Heart left ventricle (tissue), 16 donors: ENCODE measurements around the gene HTT. TPM values are rescaled to one million over a fixed set of nuclear protein-coding genes. Genes with fewer than 3 reads are reported as not detected.
A peak's percentile ranks its signal among the peaks of the same experiment; 100 is the strongest.

Source experiments
- ATAC-seq, 4 donors: fragments of 200-7000 bp; cut with Tn5 transposase; one replicate each; pipeline ENCODE4 v1.9.1; 2020 to 2022; ENCODE audit warnings: moderate library complexity in 4 of 4, mild to moderate bottlenecking in 3 of 4, moderate number of reproducible peaks in 1 of 4
- DNase-seq, 5 donors: peaks; one replicate each; pipeline ENCODE4 v3.0.0-alpha.2; 2020
- H3K27ac ChIP-seq, 12 donors: fragments of 200-600 bp; sonication (generic) in 4 of 12; one replicate each; pipeline versions ENCODE4 v1.5.0 to v1.8.0; 2016 to 2022; ENCODE audit warnings: mild to moderate bottlenecking in 2 of 12
- H3K27me3 ChIP-seq, 9 donors: fragments of 200-600 bp; sonication (generic) in 2 of 9; one replicate each; pipeline versions ENCODE4 v1.5.1 to v1.8.0; 2016 to 2022; ENCODE audit warnings: mild to moderate bottlenecking in 3 of 9
- H3K36me3 ChIP-seq, 9 donors: fragments of 200-600 bp; sonication (generic) in 2 of 9; one replicate each; pipeline versions ENCODE4 v1.5.0 to v1.8.0; 2018 to 2022; ENCODE audit warnings: mild to moderate bottlenecking in 2 of 9
- H3K4me1 ChIP-seq, 12 donors: fragments of 200-600 bp; sonication (generic) in 4 of 12; one replicate each; pipeline versions ENCODE4 v1.5.0 to v1.8.0; 2016 to 2022; ENCODE audit warnings: mild to moderate bottlenecking in 3 of 12
- H3K4me3 ChIP-seq, 12 donors: fragments of 200-600 bp; sonication (generic) in 4 of 12; one replicate each; pipeline versions ENCODE4 v1.5.0 to v1.8.0; 2017 to 2022; ENCODE audit warnings: mild to moderate bottlenecking in 9 of 12, moderate library complexity in 4 of 12
- H3K9me3 ChIP-seq, 12 donors: fragments of 200-600 bp; sonication (generic) in 4 of 12; one replicate each; pipeline versions ENCODE4 v1.5.0 to v1.8.0; 2016 to 2022; ENCODE audit warnings: mild to moderate bottlenecking in 1 of 12
- POLR2A ChIP-seq, 2 donors: fragments of 450-650 bp; IDR thresholded peaks; one replicate each; pipeline ENCODE4 v1.6.1; 2017; ENCODE audit warnings: antibody characterized with exemption in 2 of 2, mild to moderate bottlenecking in 2 of 2, moderate library complexity in 2 of 2
- WGBS, 4 donors: extraction: QIAGEN DNeasy Blood & Tissue Kit in 2 of 4; methylation state at CpG; one replicate each; pipeline versions ENCODE4 v1.1.5 to v1.1.7; 2013 to 2018; 5-methylcytosine and 5-hydroxymethylcytosine counted together
- intact Hi-C, 10 donors: fragments of 100-400 bp; cut with DNase I; formaldehyde crosslinking; loops; one replicate each; pipeline versions ENCODE4 v1.11.1 to v1.14.2; 2022
- polyA plus RNA-seq, 2 donors: library from polyadenylated mRNA; stranded (reverse); fragments of 200-250 nt; gene quantifications; one replicate each; pipeline ENCODE4 v1.2.3, GENCODE V29; 2013
- total RNA-seq, 9 donors: library from RNA; depleted of rRNA in 2 of 9; stranded (reverse); fragments of >200 nt in 2 of 9; fragmentation: NEBNext Ultra II Directional in 3 of 9; extraction: Animal tissue kit (Norgen Biotek cat#: 25700) in 3 of 9; gene quantifications; one replicate each; pipeline versions ENCODE4 v1.1.0 to v1.2.4, GENCODE V29; 2016 to 2023
- TF ChIP-seq, protein P1 (sequence below), 12 donors: fragments of 200-600 bp; sonication (generic) in 4 of 12; IDR thresholded peaks; one replicate each; pipeline versions ENCODE4 v1.5.0 to v1.8.0; 2018 to 2022; ENCODE audit warnings: antibody characterized with exemption in 12 of 12, mild to moderate bottlenecking in 5 of 12
- donor health status: ischemic (EF 13 %, LVEDD 7.1; RV severe dilation, severe dysfunction).
- donor health status: healthy with polysubstance abuse.
- donor health status: DM: no; HTN: yes; CAD: no.
- donor health status: DM: no; HTN: no; CAD: no.
- donor health status: ischemic (EF 25% LVEDD 6.9; RV normal size, moderate dysfunction).
- donor health status: ischemic (EF 25% LVEDD 5.7; RV mildly dilated, moderate dysfunction).
- donor health status: healthy.
- donor health status: DM: yes; HTN: yes; CAD: no.
- donor health status: ischemic (EF 35%, LVEDD 5.7; RV mildly dilated, moderate dysfunction).
- donor health status: nonischemic (EF 11% LVEDD 7.7; RV severe dilation, severe dysfunction).
- donor health status: DM: yes; HTN: yes; CAD: no.
- donor health status: PGD.
- donor health status: ischemic (EF 29% LVEDD 5.4; RV normal size, mild dysfunction).
- donor health status: nonischemic (EF 23%, LVEDD 6.1; RV moderate dilation, normal function).

HTT gene
- total and polyA plus RNA-seq, 11 donors = 13.9 to 122 (median 25.1) TPM

- ATAC-seq (peak in 3 of 4 donors; percentile 58 to 80 (median 70)), DNase-seq (peak in 2 of 5 donors; percentile 43 to 49)
- Histone ChIP-seq H3K27me3 (no peaks in the 10 kb centered on the region), H3K4me3 (no peak overlapping the region), H3K4me1 (peaks cover 0 to 32% (median 0%) of the 10 kb centered on the region in 12 donors), H3K36me3 (peaks cover 0 to 90% (median 79%) of the 10 kb centered on the region in 9 donors), H3K27ac (peak overlapping the region in 11 of 12 donors; percentile 29 to 91 (median 74)), H3K9me3 (no peaks in the 10 kb centered on the region)
- intact Hi-C loops = no loop called here
- WGBS, 4 donors = 75 to 83% (median 78%) methylated on average over 9 of the region's 9 CpGs
- no peak for TF ChIP-seq POLR2A (IDR thresholded peaks at IDR 0.05)
- TF ChIP-seq, protein P1, sequence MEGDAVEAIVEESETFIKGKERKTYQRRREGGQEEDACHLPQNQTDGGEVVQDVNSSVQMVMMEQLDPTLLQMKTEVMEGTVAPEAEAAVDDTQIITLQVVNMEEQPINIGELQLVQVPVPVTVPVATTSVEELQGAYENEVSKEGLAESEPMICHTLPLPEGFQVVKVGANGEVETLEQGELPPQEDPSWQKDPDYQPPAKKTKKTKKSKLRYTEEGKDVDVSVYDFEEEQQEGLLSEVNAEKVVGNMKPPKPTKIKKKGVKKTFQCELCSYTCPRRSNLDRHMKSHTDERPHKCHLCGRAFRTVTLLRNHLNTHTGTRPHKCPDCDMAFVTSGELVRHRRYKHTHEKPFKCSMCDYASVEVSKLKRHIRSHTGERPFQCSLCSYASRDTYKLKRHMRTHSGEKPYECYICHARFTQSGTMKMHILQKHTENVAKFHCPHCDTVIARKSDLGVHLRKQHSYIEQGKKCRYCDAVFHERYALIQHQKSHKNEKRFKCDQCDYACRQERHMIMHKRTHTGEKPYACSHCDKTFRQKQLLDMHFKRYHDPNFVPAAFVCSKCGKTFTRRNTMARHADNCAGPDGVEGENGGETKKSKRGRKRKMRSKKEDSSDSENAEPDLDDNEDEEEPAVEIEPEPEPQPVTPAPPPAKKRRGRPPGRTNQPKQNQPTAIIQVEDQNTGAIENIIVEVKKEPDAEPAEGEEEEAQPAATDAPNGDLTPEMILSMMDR (IDR thresholded peaks at IDR 0.05) = no peak
These were observed 152.0 kb downstream of the HTT start for GRCh38 chr4:3226467-3226866.

DNA sequence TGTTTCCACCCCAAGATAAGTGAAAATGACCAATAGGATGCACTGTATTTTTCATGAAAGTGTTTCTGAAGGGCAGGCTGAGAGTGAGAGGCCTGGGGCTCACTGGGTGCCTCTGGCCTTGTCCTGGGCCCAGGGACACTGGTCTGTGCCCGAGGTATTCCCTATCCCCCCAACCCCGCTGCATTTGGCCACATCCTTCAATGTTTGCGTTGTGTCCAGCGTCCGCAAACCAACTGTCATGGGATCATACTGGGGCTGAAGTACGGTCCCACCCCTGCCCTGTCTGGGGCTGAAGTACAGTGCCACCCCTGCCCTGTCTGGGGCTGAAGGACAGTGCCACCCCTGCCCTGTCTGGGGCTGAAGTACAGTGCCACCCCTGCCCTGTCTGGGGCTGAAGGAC, 152.5 kb downstream of the HTT start:
- intact Hi-C loops = no loop called here
- Histone ChIP-seq H3K27me3 (no peaks in the 10 kb centered on the region), H3K36me3 (peaks cover 0 to 90% (median 79%) of the 10 kb centered on the region in 9 donors), H3K9me3 (no peaks in the 10 kb centered on the region), H3K27ac (peak overlapping the region in 11 of 12 donors; percentile 29 to 91 (median 74)), H3K4me1 (peaks cover 0 to 32% (median 0%) of the 10 kb centered on the region in 12 donors), H3K4me3 (no peak overlapping the region)
- TF ChIP-seq, protein P1 (IDR thresholded peaks at IDR 0.05) = no peak
- TF ChIP-seq POLR2A (IDR thresholded peaks at IDR 0.05) = no peak
- DNase-seq = peak in 2 of 5 donors; percentile 15 to 44
- peak in 3 of 4 donors; percentile 11 to 16 (median 11) for ATAC-seq
- WGBS, 4 donors = 73 to 90% (median 86%) methylated on average over 5 to 6 of the region's 6 CpGs

- peak in 4 of 5 donors; percentile 39 to 66 (median 55) for DNase-seq
- H3K9me3 ChIP-seq = no peaks in the 10 kb centered on the region
These were observed 153.6 kb downstream of the HTT start for GRCh38 chr4:3227878-3228675.

GRCh38 chr4:3228881-3229280, 154.4 kb downstream of the HTT start:
- DNase-seq = peak in 1 of 5 donors; percentile 15
- peaks cover 0 to 90% (median 79%) of the 10 kb centered on the region in 9 donors for H3K36me3 ChIP-seq
- intact Hi-C loops = no loop called here

More at GRCh38 chr4:3227878-3228675, 153.6 kb downstream of the HTT start:
- TF ChIP-seq, protein P1 (IDR thresholded peaks at IDR 0.05) = no peak
- TF ChIP-seq POLR2A (IDR thresholded peaks at IDR 0.05) = no peak
- H3K4me3 ChIP-seq = no peak overlapping the region
- peak overlapping the region in 6 of 12 donors; percentile 51 to 73 (median 60) for H3K27ac ChIP-seq
- peaks cover 0 to 90% (median 79%) of the 10 kb centered on the region in 9 donors for H3K36me3 ChIP-seq
- intact Hi-C loops = no loop called here
- WGBS, 4 donors = 71 to 82% (median 78%) methylated on average over 20 to 23 of the region's 23 CpGs
- no peaks in the 10 kb centered on the region for H3K27me3 ChIP-seq
- peak; percentile 43 to 71 (median 62) for ATAC-seq
- peaks cover 0 to 32% (median 0%) of the 10 kb centered on the region in 12 donors for H3K4me1 ChIP-seq

More at GRCh38 chr4:3228881-3229280, 154.4 kb downstream of the HTT start:
- ATAC-seq = no peak
- Histone ChIP-seq H3K4me1 (peaks cover 0 to 27% (median 0%) of the 10 kb centered on the region in 12 donors), H3K9me3 (no peaks in the 10 kb centered on the region), H3K4me3 (no peak overlapping the region), H3K27me3 (no peaks in the 10 kb centered on the region), H3K27ac (no peak overlapping the region)
- no peak for TF ChIP-seq POLR2A (IDR thresholded peaks at IDR 0.05)
- TF ChIP-seq, protein P1 (IDR thresholded peaks at IDR 0.05) = no peak
- 93 to 98% (median 95%) methylated on average over 13 of the region's 13 CpGs for WGBS, 4 donors
